IMR-90 (cell line): ENCODE results near the gene SAMD11. TPM values are rescaled to one million over a fixed set of nuclear protein-coding genes. Genes with fewer than 3 reads are reported as not detected.

Source experiments
- ATAC-seq: fragments of 200-7000 bp; cut with Tn5 transposase; 2 replicates; pipeline ENCODE4 v1.9.1; 2020; ENCODE audit warnings: low read depth, mild to moderate bottlenecking, moderate library complexity
- BruUV-seq: library from RNA; stranded (reverse); fragments of 400-500 nt; replicated peaks from 2 replicates; lab custom pipeline; 2021; lab: Mats Ljungman, UMichigan
- CTCF ChIA-PET: fragments of 300-600 bp; formaldehyde crosslinking; extraction: SDS; loops from one replicate; lab custom pipeline; 2021; ENCODE audit warnings: antibody characterized with exemption; lab: Yijun Ruan, JAX
- POLR2A ChIA-PET: fragments of 300-600 bp; sonication (Branson Sonifier 250); formaldehyde crosslinking; loops from one replicate; lab custom pipeline; 2022; ENCODE audit warnings: antibody characterized with exemption; ENCODE audit not compliant: unreplicated experiment; lab: Charles Lee
- DNase-seq: peaks from one replicate; pipeline ENCODE4 v3.0.0; 2013
- H2AFZ ChIP-seq: replicated peaks from 2 replicates; pipeline ENCODE3; 2013; ENCODE audit warnings: low read length, mild to moderate bottlenecking; ENCODE audit not compliant: poor library complexity
- H2AK5ac ChIP-seq: 2 replicates; pipeline ENCODE4 v1.6.1; 2013; ENCODE audit warnings: low read depth, low read length, inconsistent platforms
- H2AK9ac ChIP-seq: replicated peaks from 2 replicates; pipeline ENCODE3; 2013; ENCODE audit warnings: mild to moderate bottlenecking, low read depth, low read length, moderate library complexity; ENCODE audit not compliant: poor library complexity
- H2BK120ac ChIP-seq: 2 replicates; pipeline ENCODE4 v1.6.1; 2013; ENCODE audit warnings: low read depth, low read length, inconsistent platforms
- H2BK15ac ChIP-seq: 3 replicates; pipeline ENCODE4 v1.6.1; 2013; ENCODE audit warnings: low read depth, low read length, inconsistent platforms
- H2BK20ac ChIP-seq: 2 replicates; pipeline ENCODE4 v1.6.1; 2013; ENCODE audit warnings: low read depth, mild to moderate bottlenecking, inconsistent platforms, low read length, moderate library complexity
- H2BK5ac ChIP-seq: 2 replicates; pipeline ENCODE4 v1.6.1; 2013; ENCODE audit warnings: mild to moderate bottlenecking, low read depth, low read length, inconsistent platforms; ENCODE audit not compliant: poor library complexity, severe bottlenecking
- H3K14ac ChIP-seq: replicated peaks from 2 replicates; pipeline ENCODE4 v1.6.1; 2013; ENCODE audit warnings: low read depth, low read length, inconsistent platforms
- H3K18ac ChIP-seq: 2 replicates; pipeline ENCODE4 v1.6.1; 2013; ENCODE audit warnings: low read depth, low read length, control low read depth
- H3K23ac ChIP-seq: 2 replicates; pipeline ENCODE4 v1.6.1; 2013; ENCODE audit warnings: low read depth, low read length, inconsistent platforms
- H3K27ac ChIP-seq: 2 replicates; pipeline ENCODE4 v1.5.1; 2013; ENCODE audit warnings: mild to moderate bottlenecking, control low read depth, low read length; ENCODE audit not compliant: insufficient read depth
- H3K27me3 ChIP-seq: 2 replicates; pipeline ENCODE4 v1.6.1; 2013; ENCODE audit warnings: low read length; ENCODE audit not compliant: control insufficient read depth, insufficient read depth
- H3K36me3 ChIP-seq: 2 replicates; pipeline ENCODE4 v1.6.1; 2013; ENCODE audit warnings: low read length, mixed read lengths; ENCODE audit not compliant: control insufficient read depth, insufficient read depth
- H3K4ac ChIP-seq: 2 replicates; pipeline ENCODE4 v1.6.1; 2013; ENCODE audit warnings: low read depth, low read length, inconsistent platforms
- H3K4me1 ChIP-seq: 2 replicates; pipeline ENCODE4 v1.6.1; 2013; ENCODE audit warnings: low read length, mixed read lengths; ENCODE audit not compliant: control insufficient read depth, insufficient read depth
- H3K4me2 ChIP-seq: 2 replicates; pipeline ENCODE4 v1.6.1; 2013; ENCODE audit warnings: low read depth, mild to moderate bottlenecking, control low read depth, low read length, moderate library complexity
- H3K4me3 ChIP-seq: 2 replicates; pipeline ENCODE4 v1.5.1; 2013; ENCODE audit warnings: low read depth, mild to moderate bottlenecking, control low read depth, low read length, moderate library complexity; ENCODE audit not compliant: insufficient read depth
- H3K56ac ChIP-seq: 2 replicates; pipeline ENCODE4 v1.6.1; 2013; ENCODE audit warnings: low read length, inconsistent platforms; ENCODE audit not compliant: insufficient read depth; ENCODE audit errors: extremely low read depth
- H3K79me1 ChIP-seq, 2 experiments: 2 replicates each; pipeline ENCODE4 v1.6.1; 2013; ENCODE audit warnings: low read length in 2 of 2, inconsistent platforms in 1 of 2, low read depth in 1 of 2
- H3K9ac ChIP-seq: 2 replicates; pipeline ENCODE4 v1.6.1; 2013; ENCODE audit warnings: low read depth, low read length, control low read depth
- H3K9me1 ChIP-seq: 2 replicates; pipeline ENCODE4 v1.6.1; 2013; ENCODE audit warnings: low read length, inconsistent platforms; ENCODE audit not compliant: insufficient read depth
- H3K9me3 ChIP-seq: 2 replicates; pipeline ENCODE4 v1.6.1; 2013; ENCODE audit warnings: low read length; ENCODE audit not compliant: control insufficient read depth, insufficient read depth
- H4K20me1 ChIP-seq: 2 replicates; pipeline ENCODE4 v1.6.1; 2013; ENCODE audit warnings: low read length, inconsistent platforms; ENCODE audit not compliant: insufficient read depth
- H4K5ac ChIP-seq: 2 replicates; pipeline ENCODE4 v1.6.1; 2013; ENCODE audit warnings: mild to moderate bottlenecking, low read depth, low read length, control low read depth
- H4K8ac ChIP-seq, 2 experiments: 2 replicates each; pipeline ENCODE4 v1.6.1; 2013; ENCODE audit warnings: low read depth in 2 of 2, low read length in 2 of 2, control low read depth in 1 of 2, inconsistent platforms in 1 of 2
- H4K91ac ChIP-seq: 2 replicates; pipeline ENCODE4 v1.6.1; 2013; ENCODE audit warnings: low read depth, low read length, inconsistent platforms; ENCODE audit not compliant: insufficient read depth
- BHLHE40 ChIP-seq: fragments of 150-350 bp; IDR thresholded peaks from 2 replicates; pipeline ENCODE4 v1.6.1; 2016; ENCODE audit warnings: mild to moderate bottlenecking, low read depth, low read length
- CEBPB ChIP-seq: IDR thresholded peaks from 2 replicates; pipeline ENCODE4 v1.6.1; 2012; ENCODE audit warnings: low read depth, low read length, improper control_type of control experiment
- CHD1 ChIP-seq: IDR thresholded peaks from 2 replicates; pipeline ENCODE4 v1.6.1; 2012; ENCODE audit warnings: low read depth, low read length, improper control_type of control experiment
- ELK1 ChIP-seq: fragments of 150-350 bp; IDR thresholded peaks from 2 replicates; pipeline ENCODE4 v1.6.1; 2016; ENCODE audit warnings: low read depth, mild to moderate bottlenecking, low read length, moderate library complexity, borderline replicate concordance
- FOS ChIP-seq: fragments of 150-350 bp; IDR thresholded peaks from 2 replicates; pipeline ENCODE4 v1.6.1; 2016; ENCODE audit warnings: low read depth, low read length
- MAFK ChIP-seq: IDR thresholded peaks from 2 replicates; pipeline ENCODE4 v1.6.1; 2012; ENCODE audit warnings: low read depth, low read length, improper control_type of control experiment
- MAZ ChIP-seq: IDR thresholded peaks from 2 replicates; pipeline ENCODE4 v1.6.1; 2012; ENCODE audit warnings: low read depth, mild to moderate bottlenecking, low read length, improper control_type of control experiment, moderate library complexity, borderline replicate concordance
- MXI1 ChIP-seq: IDR thresholded peaks from 2 replicates; pipeline ENCODE4 v1.6.1; 2012; ENCODE audit warnings: low read depth, mild to moderate bottlenecking, low read length, moderate library complexity, borderline replicate concordance
- NFE2L2 ChIP-seq: fragments of 150-350 bp; IDR thresholded peaks from 2 replicates; pipeline ENCODE4 v1.6.1; 2016; ENCODE audit warnings: low read depth, mild to moderate bottlenecking, low read length
- POLR2A ChIP-seq: IDR thresholded peaks from 2 replicates; pipeline ENCODE4 v1.6.1; 2012; ENCODE audit warnings: mild to moderate bottlenecking, low read depth, low read length
- RAD21 ChIP-seq: IDR thresholded peaks from 2 replicates; pipeline ENCODE4 v1.6.1; 2012; ENCODE audit warnings: low read length, improper control_type of control experiment
- RCOR1 ChIP-seq: IDR thresholded peaks from 2 replicates; pipeline ENCODE4 v1.6.1; 2012; ENCODE audit warnings: mild to moderate bottlenecking, low read length, improper control_type of control experiment; ENCODE audit not compliant: insufficient replicate concordance
- RFX5 ChIP-seq: IDR thresholded peaks from 2 replicates; pipeline ENCODE4 v1.8.0; 2012; ENCODE audit warnings: low read depth, mild to moderate bottlenecking, low read length, moderate library complexity
- SMC3 ChIP-seq: fragments of 150-350 bp; IDR thresholded peaks from 2 replicates; pipeline ENCODE4 v1.6.1; 2016; ENCODE audit warnings: low read depth, mild to moderate bottlenecking, antibody characterized with exemption, low read length, moderate library complexity
- WGBS, 2 experiments: methylation state at CpG; one replicate each; pipeline versions ENCODE4 v1.1.5 to v1.1.7; 2013; ENCODE audit warnings: missing lambda C conversion rate in 2 of 2; ENCODE audit not compliant: insufficient read length in 1 of 2; ENCODE audit errors: extremely low coverage in 2 of 2; 5-methylcytosine and 5-hydroxymethylcytosine counted together
- dilution Hi-C: fragments of 300-500 bp; cut with HindIII; formaldehyde crosslinking; loops from one replicate; pipeline ENCODE4 v1.14.3; 2018; ENCODE audit warnings: low sequenced_read_pairs; ENCODE audit not compliant: unreplicated experiment
- in situ Hi-C: fragments of 300-500 bp; cut with MboI; formaldehyde crosslinking; loops from 3 replicates; pipeline ENCODE4 v1.14.3; 2019; ENCODE audit warnings: low sequenced_read_pairs, inconsistent platforms, mixed read lengths
- intact Hi-C: fragments of 100-400 bp; cut with micrococcal nuclease; formaldehyde crosslinking; loops from 2 replicates; pipeline ENCODE4 v1.10.0; 2022
- polyA plus RNA-seq, 3 experiments: library from polyadenylated mRNA; depleted of rRNA; stranded (reverse); fragments of >200 nt; gene quantifications; 2 replicates each; pipeline ENCODE4 v1.2.3, GENCODE V29; 2012; ENCODE audit warnings: low replicate concordance in 1 of 3
- total RNA-seq: library from RNA; depleted of rRNA; stranded (reverse); fragments of >200 nt; gene quantifications from 2 replicates; pipeline ENCODE4 v1.2.3, GENCODE V29; 2012
- TF ChIP-seq, protein P1 (sequence below): fragments of 150-350 bp; IDR thresholded peaks from 2 replicates; pipeline ENCODE4 v1.6.1; 2017; ENCODE audit warnings: mild to moderate bottlenecking, antibody characterized with exemption, low read length, low read depth
- TF ChIP-seq, protein P2 (sequence below): conservative IDR thresholded peaks from 2 replicates; pipeline ENCODE4 v1.5.1; 2012; ENCODE audit warnings: mild to moderate bottlenecking, low read depth, low read length, improper control_type of control experiment

Gene SAMD11
- total and polyA plus RNA-seq, 2 of the 4 experiments (the other 2 are of a cell fraction) = 5.9 to 22.9 TPM

GRCh38 chr1:927234-927633 is 3.5 kb downstream of the SAMD11 start:
- Histone ChIP-seq H3K56ac (no peak overlapping the region), H4K20me1 (peaks cover 10% of the 10 kb centered on the region), H3K4me1 (peaks cover 5% of the 10 kb centered on the region; the same call in 1 of the 2 replicates), H3K9me3 (no peaks in the 10 kb centered on the region), H2BK120ac (no peak overlapping the region), H2AFZ (no peak overlapping the region), H3K23ac (no peak overlapping the region), H3K18ac (no peak overlapping the region), H3K36me3 (peaks cover 9% of the 10 kb centered on the region), H2AK9ac (no peak overlapping the region), H3K9me1 (no peaks in the 10 kb centered on the region), H3K4me3 (no peak overlapping the region), H3K4ac (no peak overlapping the region), H2AK5ac (no peak overlapping the region), H3K9ac (no peak overlapping the region), H3K14ac (no peak overlapping the region), H3K27ac (no peak overlapping the region), H4K8ac (no peak overlapping the region), H4K91ac (no peak overlapping the region), H2BK15ac (no peak overlapping the region), H3K79me1 (peaks cover 0 to 15% of the 10 kb centered on the region in 2 experiments; a peak in 2 of 4 replicates), H2BK20ac (no peak overlapping the region), H3K4me2 (no peak overlapping the region), H3K27me3 (no peaks in the 10 kb centered on the region), H4K5ac (no peak overlapping the region), H2BK5ac (no peak overlapping the region)
- dilution Hi-C loops = no loop called here
- CTCF ChIA-PET = no interaction called here
- POLR2A ChIA-PET = no interaction called here
- intact Hi-C loops = no loop called here
- no CpG with 5 or more reads among the region's 9 CpGs for WGBS, 2 experiments
- TF ChIP-seq RFX5 (no peak), RAD21 (no peak), MXI1 (no peak), CHD1 (no peak), SMC3 (no peak), NFE2L2 (no peak), CEBPB (no peak), MAFK (no peak), MAZ (no peak), POLR2A (no peak), BHLHE40 (no peak), FOS (no peak), RCOR1 (no peak), ELK1 (no peak)
- TF ChIP-seq, protein P1, sequence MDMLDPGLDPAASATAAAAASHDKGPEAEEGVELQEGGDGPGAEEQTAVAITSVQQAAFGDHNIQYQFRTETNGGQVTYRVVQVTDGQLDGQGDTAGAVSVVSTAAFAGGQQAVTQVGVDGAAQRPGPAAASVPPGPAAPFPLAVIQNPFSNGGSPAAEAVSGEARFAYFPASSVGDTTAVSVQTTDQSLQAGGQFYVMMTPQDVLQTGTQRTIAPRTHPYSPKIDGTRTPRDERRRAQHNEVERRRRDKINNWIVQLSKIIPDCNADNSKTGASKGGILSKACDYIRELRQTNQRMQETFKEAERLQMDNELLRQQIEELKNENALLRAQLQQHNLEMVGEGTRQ = no peak
- TF ChIP-seq, protein P2, sequence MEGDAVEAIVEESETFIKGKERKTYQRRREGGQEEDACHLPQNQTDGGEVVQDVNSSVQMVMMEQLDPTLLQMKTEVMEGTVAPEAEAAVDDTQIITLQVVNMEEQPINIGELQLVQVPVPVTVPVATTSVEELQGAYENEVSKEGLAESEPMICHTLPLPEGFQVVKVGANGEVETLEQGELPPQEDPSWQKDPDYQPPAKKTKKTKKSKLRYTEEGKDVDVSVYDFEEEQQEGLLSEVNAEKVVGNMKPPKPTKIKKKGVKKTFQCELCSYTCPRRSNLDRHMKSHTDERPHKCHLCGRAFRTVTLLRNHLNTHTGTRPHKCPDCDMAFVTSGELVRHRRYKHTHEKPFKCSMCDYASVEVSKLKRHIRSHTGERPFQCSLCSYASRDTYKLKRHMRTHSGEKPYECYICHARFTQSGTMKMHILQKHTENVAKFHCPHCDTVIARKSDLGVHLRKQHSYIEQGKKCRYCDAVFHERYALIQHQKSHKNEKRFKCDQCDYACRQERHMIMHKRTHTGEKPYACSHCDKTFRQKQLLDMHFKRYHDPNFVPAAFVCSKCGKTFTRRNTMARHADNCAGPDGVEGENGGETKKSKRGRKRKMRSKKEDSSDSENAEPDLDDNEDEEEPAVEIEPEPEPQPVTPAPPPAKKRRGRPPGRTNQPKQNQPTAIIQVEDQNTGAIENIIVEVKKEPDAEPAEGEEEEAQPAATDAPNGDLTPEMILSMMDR = no peak
- BruUV-seq = no TSS peak
- ATAC-seq = no peak
- in situ Hi-C loops = no loop called here
- no peak for DNase-seq
